GM18517 (cell line): ENCODE measurements around the gene EPC2.
"Not testable (repeated sequence)": the region's sequence is repeated elsewhere in the genome, so short reads cannot be mapped to it uniquely, and the experiment has no call there.

Source experiments
- ATAC-seq: cut with Tn5 transposase; IDR thresholded peaks from one replicate; pipeline ENCODE4 v1.9.1; 2021; ENCODE audit warnings: mild to moderate bottlenecking, moderate library complexity; ENCODE audit not compliant: unreplicated experiment

Gene EPC2

GRCh38 chr2:148638543-148638942, 6.0 kb upstream of the EPC2 start:
- no peak for ATAC-seq

GRCh38 chr2:148640767-148641166, 3.8 kb upstream of the EPC2 start:
- ATAC-seq, result no peak

DNA sequence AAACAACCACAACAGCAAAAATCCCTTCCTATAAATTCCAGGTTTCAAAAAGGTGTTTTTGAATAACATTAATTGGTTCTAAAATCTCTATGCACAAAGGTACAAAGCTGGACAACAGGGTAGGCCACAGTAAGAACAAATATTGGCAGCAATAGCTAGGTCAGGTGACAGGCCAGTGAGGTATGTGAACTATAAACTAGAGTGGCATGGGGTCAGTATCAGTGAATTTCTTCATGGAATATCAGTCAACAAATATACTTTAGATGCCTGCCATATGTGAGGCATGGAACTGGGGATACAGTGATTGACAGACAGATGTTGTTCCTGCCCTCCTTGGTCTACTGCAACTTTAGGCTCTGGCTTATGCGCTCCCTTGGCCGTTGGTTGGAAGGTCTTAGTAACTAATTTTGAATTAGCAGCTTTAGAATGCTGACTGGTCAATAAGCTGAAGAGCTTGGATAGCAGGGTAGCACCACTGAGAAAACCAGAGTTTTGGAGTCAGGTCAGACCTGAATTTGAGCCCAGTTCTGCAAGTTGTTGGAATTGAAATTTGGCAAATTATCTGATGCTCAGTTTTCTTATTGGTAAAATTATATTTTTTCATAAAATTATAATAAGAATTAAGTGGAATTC, 2.3 kb upstream of the EPC2 start:
- no peak for ATAC-seq

- no peak for ATAC-seq
Observed at GRCh38 chr2:148642891-148643416, 1.6 kb upstream of the EPC2 start.

- peak; percentile 35 for ATAC-seq
Observed at GRCh38 chr2:148643421-148643820, 1.1 kb upstream of the EPC2 start.

DNA sequence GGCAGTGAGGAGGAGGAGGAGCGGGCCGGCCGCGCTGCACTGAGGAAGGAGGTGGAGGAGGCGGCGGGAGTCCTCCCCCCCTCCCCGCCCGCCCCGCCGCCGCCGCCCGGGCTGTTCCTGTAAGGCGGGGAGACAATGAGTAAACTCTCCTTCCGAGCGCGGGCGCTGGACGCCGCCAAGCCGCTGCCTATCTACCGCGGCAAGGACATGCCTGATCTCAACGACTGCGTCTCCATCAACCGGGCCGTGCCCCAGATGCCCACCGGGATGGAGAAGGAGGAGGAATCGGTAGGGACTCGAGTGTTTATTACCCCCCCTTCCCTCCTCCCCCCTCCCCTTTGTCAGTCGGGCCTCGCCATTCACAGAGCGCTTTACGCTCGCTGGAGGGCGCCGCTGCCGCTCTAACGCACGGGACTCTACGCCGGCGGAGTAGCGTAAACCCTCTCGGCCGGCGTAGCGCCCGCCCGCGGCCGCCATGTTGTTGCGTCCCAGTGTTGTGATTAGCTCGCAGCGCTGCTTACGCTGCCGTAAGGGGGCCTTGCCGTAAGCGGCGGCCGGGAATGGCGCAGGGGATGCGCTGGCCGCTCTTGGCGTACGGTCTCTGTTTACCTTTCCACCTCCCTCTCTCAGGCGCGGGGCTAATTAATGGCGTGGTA, 460 bp downstream of the EPC2 start:
- ATAC-seq, result peak; percentile 48

DNA sequence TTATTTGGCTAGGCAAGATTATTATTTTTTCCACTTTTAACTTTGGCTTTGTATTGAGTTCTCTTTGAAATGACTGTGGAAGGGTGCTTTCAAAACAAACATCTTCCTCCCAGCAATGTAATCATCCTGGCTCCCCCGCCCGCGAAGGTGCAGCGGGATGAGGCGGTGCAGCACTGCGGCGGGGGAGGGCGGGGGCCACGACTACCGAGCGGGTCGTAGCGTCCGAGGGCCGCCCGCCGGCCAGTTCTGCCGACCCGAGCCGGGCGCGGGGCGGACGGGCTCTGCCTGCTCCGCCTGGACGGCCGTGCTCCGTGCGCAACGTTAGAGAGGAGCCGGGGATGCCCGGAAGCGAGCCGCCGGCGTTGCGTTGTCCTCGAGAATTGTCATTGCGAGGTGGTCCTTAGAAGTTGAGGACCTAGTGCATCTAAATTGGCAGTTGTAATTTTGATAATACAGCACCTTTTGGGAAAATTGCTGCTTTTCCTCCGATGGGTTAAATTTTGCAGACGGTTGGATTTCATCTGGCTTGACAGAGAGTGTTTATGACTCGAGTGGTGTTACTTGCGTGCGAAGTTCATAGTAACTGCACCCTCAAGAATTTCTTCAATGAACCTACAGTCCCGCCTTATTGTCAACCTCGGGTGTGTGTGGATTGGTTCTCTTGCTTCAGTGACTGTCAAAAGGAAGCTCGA, 1.1 kb downstream of the EPC2 start:
- peak; percentile 52 for ATAC-seq

DNA sequence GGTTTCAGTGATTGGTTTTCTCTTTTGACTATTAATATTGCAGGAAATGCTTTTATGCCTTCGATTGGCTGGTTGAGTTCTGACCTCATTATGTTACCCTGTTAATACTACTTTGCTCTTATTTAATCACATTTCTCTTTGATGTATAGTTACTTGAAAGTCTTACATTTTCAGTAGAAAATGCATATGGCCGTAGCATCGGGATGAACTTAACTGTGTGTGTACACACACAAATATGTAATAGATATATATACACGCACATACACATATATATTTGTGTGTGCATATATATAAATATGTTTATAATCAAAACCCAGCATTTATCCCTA, 1.6 kb downstream of the EPC2 start:
- ATAC-seq, result no peak

DNA sequence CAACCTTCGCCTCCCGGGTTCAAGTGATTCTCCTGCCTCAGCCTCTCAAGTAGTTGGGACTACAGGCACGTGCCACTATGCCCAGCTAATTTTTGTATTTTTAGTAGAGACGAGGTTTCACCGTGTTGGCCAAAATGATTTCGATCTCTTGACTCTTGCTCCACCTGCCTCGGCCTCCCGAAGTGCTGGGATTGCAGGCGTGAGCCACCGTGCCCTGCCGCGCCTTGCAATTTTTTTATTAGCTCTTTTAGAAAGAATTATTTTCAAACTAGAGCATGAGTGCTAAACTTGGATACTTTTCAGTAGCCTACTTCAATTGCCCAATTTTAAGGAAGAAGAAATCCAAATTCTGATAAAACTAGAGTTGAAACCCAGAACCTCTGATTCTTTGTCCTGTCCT, 3.2 kb downstream of the EPC2 start:
- not testable (repeated sequence) for ATAC-seq

- no peak for ATAC-seq
Observed at GRCh38 chr2:148649936-148650335, 5.4 kb downstream of the EPC2 start.

- no peak for ATAC-seq
Observed at GRCh38 chr2:148650881-148651280, 6.3 kb downstream of the EPC2 start.

DNA sequence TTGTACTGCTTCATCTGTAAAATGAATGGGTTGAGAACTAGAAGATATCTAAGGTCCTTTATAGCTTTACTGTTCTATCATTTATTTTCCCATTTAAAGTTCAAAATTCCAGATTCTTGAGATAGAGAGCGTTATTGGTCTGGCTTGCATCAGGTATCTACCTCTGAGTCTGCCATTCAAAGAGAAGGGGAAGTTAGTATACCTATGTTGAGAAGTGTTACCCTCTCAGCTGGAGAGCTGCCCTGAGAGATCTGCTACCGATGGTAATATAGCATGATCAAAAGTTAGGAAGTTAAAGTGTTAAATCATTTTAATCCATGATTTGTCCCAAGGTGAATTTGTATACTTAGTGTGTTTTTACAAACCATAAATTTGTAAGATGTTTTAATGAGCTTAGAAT, 7.4 kb downstream of the EPC2 start:
- no peak for ATAC-seq

DNA sequence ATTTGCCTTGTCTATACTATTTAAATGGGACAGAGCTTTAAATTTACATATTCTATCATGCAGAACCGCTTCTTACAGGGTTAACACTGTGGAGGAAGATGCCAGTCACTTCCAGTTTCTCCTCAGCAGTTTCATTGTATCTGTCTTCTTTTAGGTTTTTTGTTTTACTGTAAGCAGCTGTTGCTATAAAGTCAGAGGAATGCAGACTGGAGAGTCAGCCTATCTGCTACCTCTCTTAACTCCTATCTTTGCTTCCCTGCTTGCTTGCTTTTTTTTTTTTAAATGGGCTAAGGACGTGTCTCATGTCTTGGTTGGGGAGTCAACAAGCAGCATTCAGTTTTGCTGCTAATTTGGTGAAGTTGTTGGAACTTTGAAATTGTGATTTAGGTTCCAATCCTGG, 8.9 kb downstream of the EPC2 start:
- peak; percentile 90 for ATAC-seq

DNA sequence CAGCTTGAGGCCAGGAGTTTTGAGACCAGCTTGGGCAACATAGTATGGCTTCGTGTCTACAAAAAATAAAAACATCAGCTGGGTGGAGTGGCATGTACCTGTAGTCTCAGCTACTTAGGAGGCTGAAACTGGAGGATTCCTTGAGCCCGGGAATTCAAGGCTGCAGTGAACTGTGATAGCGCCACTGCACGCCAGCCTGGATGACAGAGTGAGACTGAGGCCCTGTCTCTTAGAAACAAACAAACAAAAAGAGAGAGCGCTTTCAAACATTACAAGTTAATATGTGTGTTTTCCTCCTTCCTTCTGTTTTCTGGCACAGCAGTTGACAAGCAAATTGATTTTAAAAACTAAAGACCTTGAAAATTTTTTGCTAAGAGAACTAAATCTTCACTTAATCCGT, 9.9 kb downstream of the EPC2 start:
- ATAC-seq, result no peak

GRCh38 chr2:148656516-148656915, 12.0 kb downstream of the EPC2 start:
- no peak for ATAC-seq

- ATAC-seq, result peak; percentile 92
Observed at GRCh38 chr2:148658807-148659722, 14.5 kb downstream of the EPC2 start.

DNA sequence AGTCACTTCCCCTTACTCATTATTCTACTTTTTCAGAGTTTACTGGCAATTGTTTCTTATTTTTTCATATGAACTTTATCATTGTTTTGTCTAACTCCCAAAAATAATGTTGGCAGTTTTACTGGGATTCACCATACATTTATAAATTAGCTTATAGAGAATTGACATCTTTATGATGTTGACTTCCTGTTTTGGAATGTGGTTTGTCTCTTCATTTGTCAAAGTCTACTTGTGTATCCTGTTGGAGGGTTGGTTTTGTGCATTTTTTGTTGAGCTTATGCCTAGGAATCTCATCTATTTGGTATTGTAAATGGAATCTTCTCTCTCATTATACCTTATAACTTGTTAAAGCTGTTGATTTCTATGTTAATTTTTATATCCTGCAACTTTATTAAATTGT, 16.4 kb downstream of the EPC2 start:
- ATAC-seq, result no peak

- ATAC-seq, result not testable (repeated sequence)
Observed at GRCh38 chr2:148662332-148662731, 17.8 kb downstream of the EPC2 start.

- no peak for ATAC-seq
Observed at GRCh38 chr2:148664229-148664628, 19.7 kb downstream of the EPC2 start.

- ATAC-seq, result no peak
Observed at GRCh38 chr2:148666555-148666954, 22.0 kb downstream of the EPC2 start.
